ENCODE results near the gene GABBR2. TPM values are rescaled to one million over a fixed set of nuclear protein-coding genes. Genes with fewer than 3 reads are reported as not detected.

Gene GABBR2
- total and polyA plus RNA-seq, 9 of the 15 experiments (the other 6 are each of a cell fraction or from before 2014, with no cell fraction given): 0.15 to 1.9 (median 0.32) TPM

DNA sequence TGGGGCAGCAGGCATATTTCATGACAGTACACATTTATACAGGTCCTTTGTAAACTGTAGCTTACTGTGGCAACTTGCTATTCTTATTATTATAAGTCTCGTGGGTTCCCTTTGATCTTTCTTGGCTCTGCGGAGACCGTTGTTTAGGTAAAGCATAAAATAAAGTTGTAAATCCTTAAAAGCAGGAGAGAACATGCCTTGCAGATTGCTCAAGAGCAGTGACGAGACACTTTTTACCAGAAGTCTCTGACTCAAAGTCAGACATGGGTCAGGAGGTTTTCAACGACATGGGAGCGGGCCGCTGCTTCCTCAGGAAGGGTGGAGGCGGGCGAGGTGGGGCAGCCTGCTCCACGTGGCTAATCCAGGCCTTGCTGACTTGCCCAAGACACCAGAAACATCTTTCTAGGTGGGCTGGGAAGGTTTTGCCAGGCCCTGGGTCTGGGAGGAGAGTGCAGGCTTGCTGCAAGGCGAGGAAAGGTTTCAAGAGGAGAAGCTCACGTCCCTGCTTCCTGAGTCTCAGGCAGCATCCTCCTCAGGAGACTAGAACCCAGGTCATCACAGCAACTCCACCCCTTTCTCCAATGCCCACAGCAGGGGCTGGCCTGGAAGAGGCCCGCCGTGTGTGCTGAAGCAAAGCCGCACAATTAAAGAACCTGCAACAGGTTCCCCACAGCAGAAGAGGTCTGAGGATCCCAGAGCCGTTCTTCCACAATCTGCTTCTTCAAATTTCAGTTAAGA, 459.8 kb downstream of the GABBR2 start (continued):
- TF ChIP-seq DMBX1 (CRISPR knock-in tag; IDR thresholded peaks at IDR 0.05; ENCODE audit: borderline replicate concordance): peak; percentile 52
- TF ChIP-seq, protein P1, sequence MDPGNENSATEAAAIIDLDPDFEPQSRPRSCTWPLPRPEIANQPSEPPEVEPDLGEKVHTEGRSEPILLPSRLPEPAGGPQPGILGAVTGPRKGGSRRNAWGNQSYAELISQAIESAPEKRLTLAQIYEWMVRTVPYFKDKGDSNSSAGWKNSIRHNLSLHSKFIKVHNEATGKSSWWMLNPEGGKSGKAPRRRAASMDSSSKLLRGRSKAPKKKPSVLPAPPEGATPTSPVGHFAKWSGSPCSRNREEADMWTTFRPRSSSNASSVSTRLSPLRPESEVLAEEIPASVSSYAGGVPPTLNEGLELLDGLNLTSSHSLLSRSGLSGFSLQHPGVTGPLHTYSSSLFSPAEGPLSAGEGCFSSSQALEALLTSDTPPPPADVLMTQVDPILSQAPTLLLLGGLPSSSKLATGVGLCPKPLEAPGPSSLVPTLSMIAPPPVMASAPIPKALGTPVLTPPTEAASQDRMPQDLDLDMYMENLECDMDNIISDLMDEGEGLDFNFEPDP (CRISPR knock-in tag; IDR thresholded peaks at IDR 0.05): no peak
- 0 out of 2 replicates have a peak, but pooled peaks have one; percentile 16 for TF ChIP-seq MEF2D (tag; conservative IDR thresholded peaks at IDR 0.05; ENCODE audit: low read depth)
- TF ChIP-seq PPARD (CRISPR knock-in tag; IDR thresholded peaks at IDR 0.05): no peak
- peak; percentile 41 for TF ChIP-seq RBBP5 (IDR thresholded peaks at IDR 0.05; ENCODE audit: borderline replicate concordance, insufficient read depth, low read length, poor library complexity, severe bottlenecking)
- peak in 1 of 2 experiments; percentile 56; a peak in 2 of 4 replicates for TF ChIP-seq SIN3A (IDR thresholded peaks at IDR 0.05; ENCODE audit: borderline replicate concordance in 2 of 2, control insufficient read depth in 1 of 2, low read depth in 2 of 2, low read length in 2 of 2)
- no peak for TF ChIP-seq HDAC2 (IDR thresholded peaks at IDR 0.05)
- TF ChIP-seq ZNF79 (CRISPR knock-in tag; IDR thresholded peaks at IDR 0.05; ENCODE audit: low read depth): 0 out of 2 replicates have a peak, but pooled peaks have one; percentile 39
- peak; percentile 56 for TF ChIP-seq CXXC5 (CRISPR knock-in tag; IDR thresholded peaks at IDR 0.05)
- TF ChIP-seq ATF7 (IDR thresholded peaks at IDR 0.05): peak; percentile 25; the same call in 1 of the 2 replicates
- 0 out of 2 replicates have a peak, but pooled peaks have one; percentile 6 for TF ChIP-seq ZNF354B (CRISPR knock-in tag; IDR thresholded peaks at IDR 0.05)
- peak; percentile 86 for TF ChIP-seq SMAD4 (CRISPR knock-in tag; conservative IDR thresholded peaks at IDR 0.05)
- peak; percentile 97 for TF ChIP-seq LEF1 (IDR thresholded peaks at IDR 0.05)
- TF ChIP-seq SIRT6 (IDR thresholded peaks at IDR 0.05; ENCODE audit: low read depth, low read length): no peak
- TF ChIP-seq SAP30 (IDR thresholded peaks at IDR 0.05; ENCODE audit: borderline replicate concordance, insufficient read depth, low read depth, low read length, poor library complexity, severe bottlenecking): no peak
- TF ChIP-seq, protein P2, sequence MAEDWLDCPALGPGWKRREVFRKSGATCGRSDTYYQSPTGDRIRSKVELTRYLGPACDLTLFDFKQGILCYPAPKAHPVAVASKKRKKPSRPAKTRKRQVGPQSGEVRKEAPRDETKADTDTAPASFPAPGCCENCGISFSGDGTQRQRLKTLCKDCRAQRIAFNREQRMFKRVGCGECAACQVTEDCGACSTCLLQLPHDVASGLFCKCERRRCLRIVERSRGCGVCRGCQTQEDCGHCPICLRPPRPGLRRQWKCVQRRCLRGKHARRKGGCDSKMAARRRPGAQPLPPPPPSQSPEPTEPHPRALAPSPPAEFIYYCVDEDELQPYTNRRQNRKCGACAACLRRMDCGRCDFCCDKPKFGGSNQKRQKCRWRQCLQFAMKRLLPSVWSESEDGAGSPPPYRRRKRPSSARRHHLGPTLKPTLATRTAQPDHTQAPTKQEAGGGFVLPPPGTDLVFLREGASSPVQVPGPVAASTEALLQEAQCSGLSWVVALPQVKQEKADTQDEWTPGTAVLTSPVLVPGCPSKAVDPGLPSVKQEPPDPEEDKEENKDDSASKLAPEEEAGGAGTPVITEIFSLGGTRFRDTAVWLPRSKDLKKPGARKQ (CRISPR knock-in tag; IDR thresholded peaks at IDR 0.05): 0 out of 2 replicates have a peak, but pooled peaks have one; percentile 21
- TF ChIP-seq L3MBTL2 (IDR thresholded peaks at IDR 0.05): peak; percentile 87
- TF ChIP-seq, protein P3, sequence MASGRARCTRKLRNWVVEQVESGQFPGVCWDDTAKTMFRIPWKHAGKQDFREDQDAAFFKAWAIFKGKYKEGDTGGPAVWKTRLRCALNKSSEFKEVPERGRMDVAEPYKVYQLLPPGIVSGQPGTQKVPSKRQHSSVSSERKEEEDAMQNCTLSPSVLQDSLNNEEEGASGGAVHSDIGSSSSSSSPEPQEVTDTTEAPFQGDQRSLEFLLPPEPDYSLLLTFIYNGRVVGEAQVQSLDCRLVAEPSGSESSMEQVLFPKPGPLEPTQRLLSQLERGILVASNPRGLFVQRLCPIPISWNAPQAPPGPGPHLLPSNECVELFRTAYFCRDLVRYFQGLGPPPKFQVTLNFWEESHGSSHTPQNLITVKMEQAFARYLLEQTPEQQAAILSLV (tag; IDR thresholded peaks at IDR 0.05): peak; percentile 79
- peak; percentile 19; the same call in 1 of the 2 replicates for TF ChIP-seq ZNF239 (CRISPR knock-in tag; IDR thresholded peaks at IDR 0.05)
- no peak for TF ChIP-seq CBX8 (IDR thresholded peaks at IDR 0.05; ENCODE audit: borderline replicate concordance, extremely low read depth, low read depth, low read length, poor library complexity, severe bottlenecking)
- peak; percentile 82 for TF ChIP-seq FOSL1 (tag; conservative IDR thresholded peaks at IDR 0.05)
- peak; percentile 83 for TF ChIP-seq DPF2 (IDR thresholded peaks at IDR 0.05)

Measured in K562 (cell line).